Immature natural killer cell (primary cell): ENCODE data around the gene KCNH2. TPM values are rescaled to one million over a fixed set of nuclear protein-coding genes. Genes with fewer than 3 reads are reported as not detected.

ENCODE experiments used
- DNase-seq, 3 donors: peaks; one replicate each; pipeline ENCODE4 v3.0.0; 2022; ENCODE audit warnings: mixed read lengths in 1 of 3
- H3K27ac Mint-ChIP-seq, 6 donors: one replicate each; pipeline ENCODE4 v1.8.0; 2020; ENCODE audit warnings: mixed read lengths in 6 of 6, mild to moderate bottlenecking in 5 of 6, inconsistent platforms in 4 of 6, moderate library complexity in 3 of 6
- H3K27me3 Mint-ChIP-seq, 3 donors: one replicate each; pipeline ENCODE4 v1.8.0; 2020 to 2021; ENCODE audit warnings: low read depth in 3 of 3, mild to moderate bottlenecking in 3 of 3, mixed read lengths in 3 of 3, moderate library complexity in 3 of 3, inconsistent platforms in 1 of 3
- H3K36me3 Mint-ChIP-seq, 3 donors: one replicate each; pipeline ENCODE4 v1.8.0; 2020; ENCODE audit warnings: mixed read lengths in 3 of 3, inconsistent platforms in 2 of 3, mild to moderate bottlenecking in 2 of 3
- H3K4me1 Mint-ChIP-seq, 2 donors: one replicate each; pipeline ENCODE4 v1.8.0; 2020; ENCODE audit warnings: inconsistent platforms in 2 of 2, mild to moderate bottlenecking in 2 of 2, mixed read lengths in 2 of 2, moderate library complexity in 1 of 2
- H3K4me3 Mint-ChIP-seq, 5 donors: one replicate each; pipeline ENCODE4 v1.8.0; 2020; ENCODE audit warnings: mild to moderate bottlenecking in 5 of 5, mixed read lengths in 5 of 5, inconsistent platforms in 3 of 5, moderate library complexity in 3 of 5
- H3K9me3 Mint-ChIP-seq, 6 donors: one replicate each; pipeline ENCODE4 v1.8.0; 2020; ENCODE audit warnings: mild to moderate bottlenecking in 6 of 6, mixed read lengths in 6 of 6, inconsistent platforms in 4 of 6, moderate library complexity in 3 of 6
- polyA plus RNA-seq, 3 donors: library from polyadenylated mRNA; unstranded; fragments of 300-500 nt; fragmentation: Illumina TruSeq; gene quantifications; one replicate each; pipeline ENCODE4 v1.2.3, GENCODE V29; 2021

The KCNH2 gene
- polyA plus RNA-seq, 3 donors from 2014 or later = not detected

- no peak overlapping the region for H3K4me3 Mint-ChIP-seq
- H3K4me1 Mint-ChIP-seq = no peaks in the 10 kb centered on the region
- H3K27ac Mint-ChIP-seq = no peak overlapping the region
- DNase-seq = no peak
- H3K36me3 Mint-ChIP-seq = no peaks in the 10 kb centered on the region
- peaks cover 8 to 13% (median 11%) of the 10 kb centered on the region in 3 donors for H3K27me3 Mint-ChIP-seq
- no peaks in the 10 kb centered on the region for H3K9me3 Mint-ChIP-seq
Measured at GRCh38 chr7:150954986-150955518, 23.1 kb downstream of the KCNH2 start.

GRCh38 chr7:150954201-150954985 lies 23.7 kb downstream of the KCNH2 start:
- Mint-ChIP-seq H3K36me3 (no peaks in the 10 kb centered on the region), H3K27ac (no peak overlapping the region), H3K4me3 (no peak overlapping the region), H3K27me3 (peaks cover 9 to 13% (median 11%) of the 10 kb centered on the region in 3 donors), H3K9me3 (no peaks in the 10 kb centered on the region), H3K4me1 (no peaks in the 10 kb centered on the region)
- no peak for DNase-seq

GRCh38 chr7:150953061-150953997 lies 24.8 kb downstream of the KCNH2 start:
- H3K36me3 Mint-ChIP-seq = no peaks in the 10 kb centered on the region
- H3K27me3 Mint-ChIP-seq = peaks cover 8 to 10% (median 8%) of the 10 kb centered on the region in 3 donors
- DNase-seq = no peak
- no peaks in the 10 kb centered on the region for H3K9me3 Mint-ChIP-seq
- H3K4me1 Mint-ChIP-seq = no peaks in the 10 kb centered on the region
- H3K27ac Mint-ChIP-seq = no peak overlapping the region
- no peak overlapping the region for H3K4me3 Mint-ChIP-seq

GRCh38 chr7:150952331-150953050 lies 25.6 kb downstream of the KCNH2 start:
- no peaks in the 10 kb centered on the region for H3K36me3 Mint-ChIP-seq
- no peak for DNase-seq
- no peak overlapping the region for H3K4me3 Mint-ChIP-seq
- H3K9me3 Mint-ChIP-seq = no peaks in the 10 kb centered on the region
- H3K27me3 Mint-ChIP-seq = peaks cover 5 to 10% (median 8%) of the 10 kb centered on the region in 3 donors
- no peaks in the 10 kb centered on the region for H3K4me1 Mint-ChIP-seq
- no peak overlapping the region for H3K27ac Mint-ChIP-seq

DNA sequence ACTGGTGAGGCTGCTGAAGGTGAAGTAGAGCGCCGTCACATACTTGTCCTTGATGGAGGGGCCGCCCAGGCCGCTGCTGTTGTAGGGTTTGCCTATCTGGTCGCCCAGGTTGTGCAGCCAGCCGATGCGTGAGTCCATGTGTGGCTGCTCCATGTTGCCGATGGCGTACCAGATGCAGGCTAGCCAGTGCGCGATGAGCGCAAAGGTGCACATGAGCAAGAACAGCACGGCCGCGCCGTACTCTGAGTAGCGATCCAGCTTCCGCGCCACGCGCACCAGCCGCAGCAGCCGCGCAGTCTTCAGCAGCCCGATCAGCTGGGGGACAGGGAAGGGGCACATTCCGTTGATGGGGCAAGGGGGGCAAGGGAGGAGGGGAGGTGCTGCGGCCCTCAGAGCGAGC lies 26.6 kb downstream of the KCNH2 start:
- Mint-ChIP-seq H3K4me1 (no peaks in the 10 kb centered on the region), H3K9me3 (no peaks in the 10 kb centered on the region), H3K36me3 (no peaks in the 10 kb centered on the region), H3K27ac (no peak overlapping the region), H3K27me3 (peaks cover 5 to 8% (median 5%) of the 10 kb centered on the region in 3 donors), H3K4me3 (no peak overlapping the region)
- DNase-seq = no peak

- Mint-ChIP-seq H3K4me1 (no peaks in the 10 kb centered on the region), H3K36me3 (no peaks in the 10 kb centered on the region), H3K9me3 (no peaks in the 10 kb centered on the region), H3K27me3 (peaks cover 5 to 8% (median 5%) of the 10 kb centered on the region in 3 donors), H3K27ac (no peak overlapping the region), H3K4me3 (no peak overlapping the region)
- DNase-seq = no peak
Measured at GRCh38 chr7:150951181-150951520, 27.0 kb downstream of the KCNH2 start.

- DNase-seq = no peak
- peaks cover 4 to 8% (median 6%) of the 10 kb centered on the region in 3 donors for H3K27me3 Mint-ChIP-seq
- no peaks in the 10 kb centered on the region for H3K36me3 Mint-ChIP-seq
Measured at GRCh38 chr7:150950496-150951180, 27.5 kb downstream of the KCNH2 start.

GRCh38 chr7:150949971-150950491 lies 28.1 kb downstream of the KCNH2 start:
- H3K9me3 Mint-ChIP-seq = no peaks in the 10 kb centered on the region
- H3K27ac Mint-ChIP-seq = no peak overlapping the region
- DNase-seq = no peak
- no peaks in the 10 kb centered on the region for H3K36me3 Mint-ChIP-seq
- peaks cover 4 to 8% (median 7%) of the 10 kb centered on the region in 3 donors for H3K27me3 Mint-ChIP-seq
- H3K4me3 Mint-ChIP-seq = no peak overlapping the region
- H3K4me1 Mint-ChIP-seq = no peaks in the 10 kb centered on the region

More at GRCh38 chr7:150950496-150951180, 27.5 kb downstream of the KCNH2 start:
- H3K4me1 Mint-ChIP-seq = no peaks in the 10 kb centered on the region
- H3K9me3 Mint-ChIP-seq = no peaks in the 10 kb centered on the region
- H3K4me3 Mint-ChIP-seq = no peak overlapping the region
- H3K27ac Mint-ChIP-seq = no peak overlapping the region

GRCh38 chr7:150949564-150949963 lies 28.6 kb downstream of the KCNH2 start:
- DNase-seq = no peak
- Mint-ChIP-seq H3K4me1 (no peaks in the 10 kb centered on the region), H3K27ac (no peak overlapping the region), H3K4me3 (no peak overlapping the region), H3K9me3 (no peaks in the 10 kb centered on the region), H3K36me3 (no peaks in the 10 kb centered on the region), H3K27me3 (peaks cover 4 to 8% (median 7%) of the 10 kb centered on the region in 3 donors)

- Mint-ChIP-seq H3K9me3 (no peaks in the 10 kb centered on the region), H3K4me3 (no peak overlapping the region), H3K27ac (no peak overlapping the region), H3K27me3 (peaks cover 4 to 7% (median 4%) of the 10 kb centered on the region in 3 donors), H3K36me3 (no peaks in the 10 kb centered on the region), H3K4me1 (no peaks in the 10 kb centered on the region)
- DNase-seq = no peak
Measured at GRCh38 chr7:150948791-150949251, 29.3 kb downstream of the KCNH2 start.

GRCh38 chr7:150947761-150948651 lies 30.1 kb downstream of the KCNH2 start:
- no peak overlapping the region for H3K27ac Mint-ChIP-seq
- DNase-seq = no peak
- H3K9me3 Mint-ChIP-seq = no peaks in the 10 kb centered on the region
- H3K27me3 Mint-ChIP-seq = peaks cover 4 to 7% (median 4%) of the 10 kb centered on the region in 3 donors
- H3K4me3 Mint-ChIP-seq = no peak overlapping the region
- H3K36me3 Mint-ChIP-seq = no peaks in the 10 kb centered on the region
- no peaks in the 10 kb centered on the region for H3K4me1 Mint-ChIP-seq

DNA sequence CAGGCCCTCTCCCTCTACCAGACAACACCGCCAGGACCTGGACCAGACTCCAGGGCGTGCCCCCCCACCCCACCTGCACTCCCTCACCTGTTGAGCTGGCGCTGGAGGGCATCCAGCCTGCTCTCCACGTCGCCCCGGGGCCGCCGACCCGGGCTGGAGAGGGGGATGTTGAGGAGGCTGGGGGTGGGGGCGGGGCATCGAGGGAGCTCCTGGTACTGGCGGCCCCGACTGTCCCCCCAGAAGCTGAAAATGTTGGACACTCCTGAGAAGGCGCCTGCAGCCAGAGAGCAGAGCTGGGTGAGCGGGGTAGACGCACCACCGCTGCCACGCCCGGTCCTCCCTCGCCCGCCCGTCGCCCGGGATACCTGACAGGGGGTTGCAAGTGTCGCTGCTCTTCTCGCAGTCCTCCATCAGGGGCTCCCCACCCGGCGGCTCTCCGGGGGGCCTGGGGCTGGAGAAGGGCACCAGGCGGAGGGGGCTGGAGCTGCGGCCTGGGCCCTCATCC lies 30.8 kb downstream of the KCNH2 start:
- no peak for DNase-seq
- no peaks in the 10 kb centered on the region for H3K36me3 Mint-ChIP-seq
- peaks cover 4 to 7% (median 4%) of the 10 kb centered on the region in 3 donors for H3K27me3 Mint-ChIP-seq
- H3K4me1 Mint-ChIP-seq = peaks cover 0 to 4% of the 10 kb centered on the region in 2 donors
- H3K4me3 Mint-ChIP-seq = no peak overlapping the region
- H3K9me3 Mint-ChIP-seq = no peaks in the 10 kb centered on the region
- no peak overlapping the region for H3K27ac Mint-ChIP-seq
